ENCODE measurements around the gene ZNF75A.

ZNF75A gene

GRCh38 chr16:3289998-3290673, 15.2 kb upstream of the ZNF75A start:
- DNase-seq (ENCODE audit: low read depth) = no peak

GRCh38 chr16:3292604-3293003, 12.7 kb upstream of the ZNF75A start:
- DNase-seq (ENCODE audit: low read depth) = no peak

GRCh38 chr16:3295209-3295608, 10.1 kb upstream of the ZNF75A start:
- DNase-seq (ENCODE audit: low read depth) = no peak

GRCh38 chr16:3295783-3296182, 9.5 kb upstream of the ZNF75A start:
- DNase-seq (ENCODE audit: low read depth) = no peak

- no peak for DNase-seq (ENCODE audit: low read depth)
Observed at GRCh38 chr16:3304370-3304769, 927 bp upstream of the ZNF75A start.

GRCh38 chr16:3306078-3306477, 781 bp downstream of the ZNF75A start:
- DNase-seq (ENCODE audit: low read depth) = no peak

GRCh38 chr16:3311496-3311895, 6.2 kb downstream of the ZNF75A start:
- DNase-seq (ENCODE audit: low read depth) = no peak

- no peak for DNase-seq (ENCODE audit: low read depth)
Observed at GRCh38 chr16:3317315-3317999, 12.2 kb downstream of the ZNF75A start.

- no peak for DNase-seq (ENCODE audit: low read depth)
Observed at GRCh38 chr16:3321816-3322215, 16.5 kb downstream of the ZNF75A start.

GRCh38 chr16:3327514-3327913, 22.2 kb downstream of the ZNF75A start:
- DNase-seq (ENCODE audit: low read depth) = no peak

- DNase-seq (ENCODE audit: low read depth) = no peak
Observed at GRCh38 chr16:3328104-3328503, 22.8 kb downstream of the ZNF75A start.

- DNase-seq (ENCODE audit: low read depth) = no peak
Observed at GRCh38 chr16:3328643-3329042, 23.3 kb downstream of the ZNF75A start.

- no peak for DNase-seq (ENCODE audit: low read depth)
Observed at GRCh38 chr16:3346041-3346440, 40.7 kb downstream of the ZNF75A start.

GRCh38 chr16:3347586-3347985, 42.3 kb downstream of the ZNF75A start:
- no peak for DNase-seq (ENCODE audit: low read depth)

- no peak for DNase-seq (ENCODE audit: low read depth)
Observed at GRCh38 chr16:3348547-3349167, 43.4 kb downstream of the ZNF75A start.

GRCh38 chr16:3349175-3349574, 43.9 kb downstream of the ZNF75A start:
- no peak for DNase-seq (ENCODE audit: low read depth)

GRCh38 chr16:3355589-3355988, 50.3 kb downstream of the ZNF75A start, which contains the start of gene OR2C1:
Gene OR2C1 (plus strand): TSS chr16:3355889. CDS start chr16:3355941, 52 bp downstream.
- no peak for DNase-seq (ENCODE audit: low read depth)

GRCh38 chr16:3356118-3356517, 50.8 kb downstream of the ZNF75A start:
- DNase-seq (ENCODE audit: low read depth) = no peak

- no peak for DNase-seq (ENCODE audit: low read depth)
Observed at GRCh38 chr16:3358871-3359270, 53.6 kb downstream of the ZNF75A start.

- no peak for DNase-seq (ENCODE audit: low read depth)
Observed at GRCh38 chr16:3362931-3363330, 57.6 kb downstream of the ZNF75A start.

- no peak for DNase-seq (ENCODE audit: low read depth)
Observed at GRCh38 chr16:3363793-3364192, 58.5 kb downstream of the ZNF75A start.

- DNase-seq (ENCODE audit: low read depth) = peak; percentile 76
Observed at GRCh38 chr16:3364774-3365427, 59.6 kb downstream of the ZNF75A start.

Data from activated T-helper 1 cell treated with Interleukin-2 at 50 U/mL for 16 hours (primary cell).